ENCODE measurements around the gene IPO5. TPM values are rescaled to one million over a fixed set of nuclear protein-coding genes. Genes with fewer than 3 reads are reported as not detected.
A peak's percentile ranks its signal among the peaks of the same experiment; 100 is the strongest.

The IPO5 gene
- total RNA-seq, 1 experiment from 2014 or later, result 165 TPM

- Histone ChIP-seq H3K4me3 (no peak overlapping the region), H3K9me3 (no peaks in the 10 kb centered on the region), H3K36me3 (no peaks in the 10 kb centered on the region), H3K27me3 (no peaks in the 10 kb centered on the region)
- DNase-seq, result peak; percentile 5
These were observed 106.8 kb downstream of the IPO5 start for GRCh38 chr13:98060282-98060681.

GRCh38 chr13:98065468-98065867 is 112.0 kb downstream of the IPO5 start:
- Histone ChIP-seq H3K36me3 (no peaks in the 10 kb centered on the region), H3K4me3 (no peak overlapping the region), H3K9me3 (no peaks in the 10 kb centered on the region), H3K27me3 (no peaks in the 10 kb centered on the region)
- no peak for DNase-seq

GRCh38 chr13:98066636-98067035 is 113.2 kb downstream of the IPO5 start:
- no peak for DNase-seq
- Histone ChIP-seq H3K27me3 (no peaks in the 10 kb centered on the region), H3K9me3 (no peaks in the 10 kb centered on the region), H3K4me3 (no peak overlapping the region), H3K36me3 (no peaks in the 10 kb centered on the region)

- Histone ChIP-seq H3K36me3 (no peaks in the 10 kb centered on the region), H3K4me3 (no peak overlapping the region), H3K27me3 (no peaks in the 10 kb centered on the region), H3K9me3 (no peaks in the 10 kb centered on the region)
- DNase-seq, result no peak
These were observed 115.0 kb downstream of the IPO5 start for GRCh38 chr13:98068521-98068920.

- Histone ChIP-seq H3K36me3 (no peaks in the 10 kb centered on the region), H3K27me3 (no peaks in the 10 kb centered on the region), H3K9me3 (no peaks in the 10 kb centered on the region), H3K4me3 (no peak overlapping the region)
- DNase-seq, result no peak
These were observed 116.5 kb downstream of the IPO5 start for GRCh38 chr13:98069985-98070384.

GRCh38 chr13:98071316-98071715 is 117.8 kb downstream of the IPO5 start:
- Histone ChIP-seq H3K4me3 (no peak overlapping the region), H3K36me3 (no peaks in the 10 kb centered on the region), H3K27me3 (no peaks in the 10 kb centered on the region), H3K9me3 (no peaks in the 10 kb centered on the region)
- no peak for DNase-seq

- no peak for DNase-seq
- H3K36me3 ChIP-seq, result no peaks in the 10 kb centered on the region
- H3K27me3 ChIP-seq, result no peaks in the 10 kb centered on the region
- no peaks in the 10 kb centered on the region for H3K9me3 ChIP-seq
- H3K4me3 ChIP-seq, result no peak overlapping the region
These were observed 119.0 kb downstream of the IPO5 start for GRCh38 chr13:98072476-98072875.

Other genes with a start within 250 kb of the IPO5 start
- gene FARP1, start 189.4 kb downstream of the IPO5 start, total RNA-seq (2014; rRNA removed; shearing (Covaris generic); ENCODE audit: low replicate concordance), result 16.0 and 46.0 TPM in 2 replicates
- not detected in 2 replicates for gene RNF113B, start 223.6 kb downstream of the IPO5 start, total RNA-seq (2014; rRNA removed; shearing (Covaris generic); ENCODE audit: low replicate concordance)